Measurements from ENCODE around the gene MAP3K7. TPM values are rescaled to one million over a fixed set of nuclear protein-coding genes. Genes with fewer than 3 reads are reported as not detected.
A peak's percentile ranks its signal among the peaks of the same experiment; 100 is the strongest.

MAP3K7 gene
- total RNA-seq: 10 to 100 TPM; 27.5 to 32.6 TPM

- peak; percentile 95 for DNase-seq
- Mint-ChIP-seq H3K4me1 (peaks cover 40% of the 10 kb centered on the region), H3K9me3 (ENCODE audit: low read depth) (no peaks in the 10 kb centered on the region), H3K36me3 (ENCODE audit: low read depth) (peaks cover 4% of the 10 kb centered on the region), H3K27me3 (peaks cover 7% of the 10 kb centered on the region), H3K4me3 (peak within 1 kb of the TSS; percentile 95), H3K27ac (peak within 1 kb of the TSS; percentile 98)
- intact Hi-C loops (cut with DNase I, micrococcal nuclease): loop anchor here (1.0 to 10.0 kb wide), 13 partner anchors 190 to 1624 kb away; partner anchors contain the start of genes CASP8AP2 (in 2 of the 2), LYRM2 (in 2 of the 2), PNRC1 (in 2 of the 2) and ANKRD6 (in 1 of the 2)
- ATAC-seq: peak; percentile 93
- CTCF ChIA-PET: interaction anchor here (0.6 to 0.9 kb wide), 3 partner anchors 410 to 647 kb away, joined by 3 to 4 read pairs (median 3); no protein-coding TSS in a partner anchor
- POLR2A ChIA-PET: interaction anchor here (0.6 to 1.1 kb wide), 6 partner anchors 8 to 853 kb away, joined by 3 to 5 read pairs (median 4); partner anchors contain the start of gene MDN1
These were observed at the start of gene MAP3K7 for GRCh38 chr6:90586836-90587638. MAP3K7 (minus strand) TSS chr6:90587072; CDS start chr6:90586883, 189 bp downstream.

GRCh38 chr6:90631046-90631445 is 44.2 kb upstream of the MAP3K7 start:
- Mint-ChIP-seq H3K4me3 (no peak overlapping the region), H3K27ac (no peak overlapping the region), H3K36me3 (ENCODE audit: low read depth) (no peaks in the 10 kb centered on the region), H3K4me1 (no peaks in the 10 kb centered on the region), H3K9me3 (ENCODE audit: low read depth) (peaks cover 3% of the 10 kb centered on the region), H3K27me3 (peaks cover 13% of the 10 kb centered on the region)
- ChIA-PET CTCF (interaction anchor here (0.6 to 1.7 kb wide), 2 partner anchors 21 to 1265 kb away, joined by 3 to 7 read pairs; no protein-coding TSS in a partner anchor), POLR2A (no interaction called here)
- ATAC-seq (no peak), DNase-seq (no peak)
- intact Hi-C loops (cut with DNase I, micrococcal nuclease): no loop called here

GRCh38 chr6:90621581-90621980 is 34.7 kb upstream of the MAP3K7 start:
- H3K4me1 Mint-ChIP-seq: no peaks in the 10 kb centered on the region
- intact Hi-C loops (cut with DNase I, micrococcal nuclease): no loop called here
- CTCF ChIA-PET: interaction anchor here (0.6 to 2.9 kb wide), 3 partner anchors 8 to 216 kb away, joined by 3 to 13 read pairs (median 3); no protein-coding TSS in a partner anchor

GRCh38 chr6:90619221-90619620 is 32.3 kb upstream of the MAP3K7 start:
- H3K27me3 Mint-ChIP-seq: peaks cover 47% of the 10 kb centered on the region
- no peak for DNase-seq
- no peak overlapping the region for H3K4me3 Mint-ChIP-seq
- ChIA-PET CTCF (interaction anchor here (0.8 to 2.9 kb wide), 3 partner anchors 9 to 97 kb away, joined by 3 to 13 read pairs (median 3); no protein-coding TSS in a partner anchor), POLR2A (interaction anchor here (0.6 kb wide), 1 partner anchor 1352 kb away, joined by 6 read pairs; no protein-coding TSS in a partner anchor)
- no peaks in the 10 kb centered on the region for H3K4me1 Mint-ChIP-seq
- intact Hi-C loops (cut with DNase I, micrococcal nuclease): loop anchor here in 1 of 2 experiments (10.0 kb wide), 1 partner anchor 246 kb away; no protein-coding TSS in a partner anchor
- H3K27ac Mint-ChIP-seq: no peak overlapping the region
- peaks cover under 1% of the 10 kb centered on the region for H3K36me3 Mint-ChIP-seq (ENCODE audit: low read depth)
- no peak for ATAC-seq
- H3K9me3 Mint-ChIP-seq (ENCODE audit: low read depth): peaks cover under 1% of the 10 kb centered on the region

More at GRCh38 chr6:90621581-90621980, 34.7 kb upstream of the MAP3K7 start:
- ATAC-seq (no peak), DNase-seq (no peak)
- Mint-ChIP-seq H3K9me3 (ENCODE audit: low read depth) (peaks cover 3% of the 10 kb centered on the region), H3K27ac (no peak overlapping the region), H3K27me3 (peaks cover 41% of the 10 kb centered on the region), H3K36me3 (ENCODE audit: low read depth) (peaks cover 2% of the 10 kb centered on the region), H3K4me3 (no peak overlapping the region)
- POLR2A ChIA-PET: no interaction called here

GRCh38 chr6:90612313-90612680 is 25.4 kb upstream of the MAP3K7 start:
- Mint-ChIP-seq H3K27ac (no peak overlapping the region), H3K27me3 (peaks cover 55% of the 10 kb centered on the region), H3K4me1 (peaks cover 9% of the 10 kb centered on the region), H3K4me3 (no peak overlapping the region), H3K9me3 (ENCODE audit: low read depth) (no peaks in the 10 kb centered on the region), H3K36me3 (ENCODE audit: low read depth) (no peaks in the 10 kb centered on the region)
- ATAC-seq (no peak), DNase-seq (no peak)
- intact Hi-C loops (cut with DNase I, micrococcal nuclease): loop anchor here in 1 of 2 experiments (10.0 kb wide), 1 partner anchor 253 kb away; no protein-coding TSS in a partner anchor
- CTCF ChIA-PET: interaction anchor here (0.5 to 1.4 kb wide), 3 partner anchors 11 to 40 kb away, joined by 3 to 4 read pairs (median 3); no protein-coding TSS in a partner anchor
- POLR2A ChIA-PET: no interaction called here

- ATAC-seq (no peak), DNase-seq (no peak)
- ChIA-PET POLR2A (interaction anchor here (0.6 kb wide), 1 partner anchor 77 kb away, joined by 3 read pairs; no protein-coding TSS in a partner anchor), CTCF (interaction anchor here (0.5 to 1.4 kb wide), 4 partner anchors 11 to 40 kb away, joined by 3 to 5 read pairs (median 4); no protein-coding TSS in a partner anchor)
- H3K4me1 Mint-ChIP-seq: peaks cover 9% of the 10 kb centered on the region
- intact Hi-C loops (cut with DNase I, micrococcal nuclease): loop anchor here (2.0 to 10.0 kb wide), 2 partner anchors 253 to 329 kb away; no protein-coding TSS in a partner anchor
- H3K27ac Mint-ChIP-seq: no peak overlapping the region
- H3K4me3 Mint-ChIP-seq: peak overlapping the region; percentile 69
- no peaks in the 10 kb centered on the region for H3K9me3 Mint-ChIP-seq (ENCODE audit: low read depth)
- no peaks in the 10 kb centered on the region for H3K36me3 Mint-ChIP-seq (ENCODE audit: low read depth)
- H3K27me3 Mint-ChIP-seq: peaks cover 53% of the 10 kb centered on the region
These were observed 24.9 kb upstream of the MAP3K7 start for GRCh38 chr6:90611543-90612312.

- Mint-ChIP-seq H3K36me3 (ENCODE audit: low read depth) (no peaks in the 10 kb centered on the region), H3K27me3 (peaks cover 54% of the 10 kb centered on the region), H3K27ac (peak overlapping the region; percentile 12), H3K4me3 (peak overlapping the region; percentile 69), H3K9me3 (ENCODE audit: low read depth) (no peaks in the 10 kb centered on the region), H3K4me1 (peaks cover 9% of the 10 kb centered on the region)
- ChIA-PET CTCF (interaction anchor here (0.7 to 2.5 kb wide), 6 partner anchors 9 to 811 kb away, joined by 3 to 13 read pairs (median 6); no protein-coding TSS in a partner anchor), POLR2A (no interaction called here)
- peak; percentile 62 for DNase-seq
- ATAC-seq: peak; percentile 75
- intact Hi-C loops (cut with DNase I, micrococcal nuclease): loop anchor here (2.0 to 10.0 kb wide), 2 partner anchors 254 to 330 kb away; no protein-coding TSS in a partner anchor
These were observed 24.1 kb upstream of the MAP3K7 start for GRCh38 chr6:90610751-90611542.

- intact Hi-C loops (cut with DNase I, micrococcal nuclease): loop anchor here (2.0 to 10.0 kb wide), 2 partner anchors 254 to 330 kb away; no protein-coding TSS in a partner anchor
- Mint-ChIP-seq H3K4me1 (peaks cover 9% of the 10 kb centered on the region), H3K36me3 (ENCODE audit: low read depth) (no peaks in the 10 kb centered on the region)
These were observed 23.5 kb upstream of the MAP3K7 start for GRCh38 chr6:90610301-90610750.

GRCh38 chr6:90605749-90606340 is 19.0 kb upstream of the MAP3K7 start:
- Mint-ChIP-seq H3K36me3 (ENCODE audit: low read depth) (no peaks in the 10 kb centered on the region), H3K4me3 (no peak overlapping the region), H3K27me3 (peaks cover 47% of the 10 kb centered on the region), H3K4me1 (peaks cover 5% of the 10 kb centered on the region), H3K27ac (no peak overlapping the region), H3K9me3 (ENCODE audit: low read depth) (no peaks in the 10 kb centered on the region)
- DNase-seq (no peak), ATAC-seq (no peak)
- ChIA-PET POLR2A (no interaction called here), CTCF (interaction anchor here (0.8 to 1.4 kb wide), 2 partner anchors 14 to 1400 kb away, joined by 3 to 4 read pairs; no protein-coding TSS in a partner anchor)
- intact Hi-C loops (cut with DNase I, micrococcal nuclease): no loop called here

More at GRCh38 chr6:90610301-90610750, 23.5 kb upstream of the MAP3K7 start:
- no peaks in the 10 kb centered on the region for H3K9me3 Mint-ChIP-seq (ENCODE audit: low read depth)
- ChIA-PET POLR2A (no interaction called here), CTCF (interaction anchor here (0.7 to 2.5 kb wide), 6 partner anchors 9 to 330 kb away, joined by 3 to 13 read pairs (median 6); no protein-coding TSS in a partner anchor)
- peaks cover 51% of the 10 kb centered on the region for H3K27me3 Mint-ChIP-seq
- H3K4me3 Mint-ChIP-seq: peak overlapping the region; percentile 69
- no peak for DNase-seq
- peak overlapping the region; percentile 12 for H3K27ac Mint-ChIP-seq
- ATAC-seq: no peak

- DNase-seq (no peak), ATAC-seq (no peak)
- Mint-ChIP-seq H3K4me3 (no peak overlapping the region), H3K36me3 (ENCODE audit: low read depth) (no peaks in the 10 kb centered on the region), H3K4me1 (no peaks in the 10 kb centered on the region), H3K27ac (no peak overlapping the region), H3K27me3 (peaks cover 42% of the 10 kb centered on the region), H3K9me3 (ENCODE audit: low read depth) (no peaks in the 10 kb centered on the region)
- intact Hi-C loops (cut with DNase I, micrococcal nuclease): no loop called here
- ChIA-PET CTCF (interaction anchor here (0.6 to 0.7 kb wide), 2 partner anchors 56 to 329 kb away, joined by 3 to 4 read pairs; no protein-coding TSS in a partner anchor), POLR2A (no interaction called here)
These were observed 17.7 kb upstream of the MAP3K7 start for GRCh38 chr6:90604546-90604945.

Measured in activated CD4-positive, alpha-beta T cell treated with anti-CD3 and anti-CD28 coated beads for 36 hours (primary cell).